Coronary artery (tissue), 2 donors: Measurements from ENCODE around the gene OR13G1.

Experiments used
- DNase-seq: peaks from one replicate; pipeline ENCODE4 v3.0.0-alpha.2; 2017; ENCODE audit warnings: low spot score
- H3K27ac ChIP-seq, 2 donors: fragments of 200-600 bp; sonication (generic); one replicate each; pipeline ENCODE4 v1.5.1; 2016 to 2019
- H3K4me3 ChIP-seq: fragments of 200-600 bp; sonication (generic); 2 replicates; pipeline ENCODE4 v1.5.1; 2016; ENCODE audit warnings: mild to moderate bottlenecking, moderate library complexity
- CTCF ChIP-seq: fragments of 200-600 bp; sonication (generic); IDR thresholded peaks from one replicate; pipeline ENCODE4 v1.5.1; 2019; ENCODE audit warnings: antibody characterized with exemption

The OR13G1 gene

GRCh38 chr1:247680171-247680570 is 632 bp upstream of the OR13G1 start:
- Histone ChIP-seq H3K27ac (no peak overlapping the region), H3K4me3 (no peak overlapping the region)
- no peak for DNase-seq
- no peak for TF ChIP-seq CTCF

DNA sequence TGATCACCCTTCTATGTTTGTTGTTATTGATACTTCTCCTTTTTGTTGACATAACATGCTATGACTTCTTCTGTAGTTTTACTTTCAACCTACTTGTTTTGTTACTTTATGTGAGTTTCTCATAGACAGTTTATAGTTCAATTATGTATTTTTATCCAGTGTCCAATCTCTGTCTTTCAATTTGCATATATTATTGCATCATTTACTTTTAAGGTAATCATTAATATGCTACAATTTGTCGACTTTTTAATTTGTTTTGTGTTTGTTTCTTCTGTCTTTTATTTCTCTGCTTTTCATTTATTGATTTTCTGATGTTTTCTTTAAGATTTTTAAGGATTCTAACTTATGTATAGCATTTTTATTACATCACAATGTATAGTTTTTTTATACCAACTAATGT is 10.3 kb downstream of the OR13G1 start:
- TF ChIP-seq CTCF: no peak
- Histone ChIP-seq H3K4me3 (no peak overlapping the region), H3K27ac (no peak overlapping the region)
- DNase-seq: no peak

DNA sequence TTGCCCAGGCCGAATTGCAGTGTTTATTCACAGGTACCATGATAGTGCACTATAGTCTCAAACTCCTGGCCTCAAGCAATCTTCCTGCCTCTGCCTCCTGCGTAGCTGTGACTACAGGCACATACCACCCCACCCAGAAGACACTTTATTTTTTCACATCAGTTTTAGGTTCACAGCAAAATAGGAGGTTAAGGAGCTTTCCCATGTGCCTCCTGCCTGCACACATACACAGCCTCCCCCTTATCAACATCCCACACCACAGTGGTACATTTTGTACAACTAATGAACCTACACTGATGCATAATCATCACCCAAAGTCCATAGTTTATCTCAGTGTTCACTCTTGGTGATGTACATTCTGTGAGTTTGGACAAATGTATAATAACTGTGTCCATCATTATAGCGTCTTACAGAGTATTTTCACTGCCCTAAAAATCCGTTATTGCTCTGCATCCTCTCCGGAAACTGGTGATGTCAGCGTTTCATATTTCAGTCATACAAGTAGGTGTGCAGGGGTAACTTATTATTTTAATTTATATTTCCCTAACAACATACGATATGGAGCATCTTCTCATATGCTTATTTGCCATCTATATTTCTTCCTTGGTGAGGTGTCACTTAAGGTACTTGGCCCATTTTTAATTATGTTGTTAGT is 23.2 kb downstream of the OR13G1 start:
- no peak for DNase-seq
- Histone ChIP-seq H3K4me3 (no peak overlapping the region), H3K27ac (no peak overlapping the region)
- TF ChIP-seq CTCF: no peak

DNA sequence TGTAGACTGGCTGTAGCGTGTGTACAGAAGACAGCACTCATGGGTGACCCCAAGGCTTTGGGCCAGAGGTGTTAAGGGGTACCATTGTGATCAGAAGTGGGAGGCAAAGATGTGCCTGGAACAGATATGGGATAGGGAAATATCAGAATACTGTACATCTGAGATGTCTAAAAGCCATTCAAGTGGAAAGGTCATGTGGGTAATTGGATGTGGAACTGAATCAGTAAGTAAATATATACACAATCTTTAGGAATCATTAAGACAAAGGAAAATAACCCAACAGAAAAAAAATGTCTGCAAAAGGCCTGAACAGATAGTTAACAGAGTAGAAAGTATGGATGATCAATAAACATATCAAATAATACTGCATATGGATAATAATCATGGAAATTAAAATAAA is 26.5 kb downstream of the OR13G1 start:
- DNase-seq: no peak
- no peak overlapping the region for H3K4me3 ChIP-seq
- TF ChIP-seq CTCF: no peak

GRCh38 chr1:247647864-247648263 is 31.7 kb downstream of the OR13G1 start:
- Histone ChIP-seq H3K27ac (no peak overlapping the region), H3K4me3 (no peak overlapping the region)
- no peak for TF ChIP-seq CTCF
- DNase-seq: no peak

More for the DNA sequence above, 26.5 kb downstream of the OR13G1 start:
- no peak overlapping the region for H3K27ac ChIP-seq

- DNase-seq: no peak
- Histone ChIP-seq H3K4me3 (no peak overlapping the region), H3K27ac (no peak overlapping the region)
- no peak for TF ChIP-seq CTCF
Measured at GRCh38 chr1:247646867-247647266, 32.7 kb downstream of the OR13G1 start.

- Histone ChIP-seq H3K4me3 (no peak overlapping the region), H3K27ac (no peak overlapping the region)
- DNase-seq: no peak
- TF ChIP-seq CTCF: no peak
Measured at GRCh38 chr1:247642742-247643141, 36.8 kb downstream of the OR13G1 start.
